Peyer's patch (tissue), 4 donors: ENCODE measurements around the gene PIGR.

Experiments used
- POLR2A ChIP-seq, 2 donors: fragments of 450-650 bp; IDR thresholded peaks; one replicate each; pipeline ENCODE4 v1.5.1; 2017; ENCODE audit warnings: antibody characterized with exemption in 2 of 2, mild to moderate bottlenecking in 2 of 2, moderate library complexity in 2 of 2
- TF ChIP-seq, protein P1 (sequence below), 6 experiments: fragments of 450-650 bp in 4 of 6; fragments of 200-600 bp in 2 of 6; sonication (generic) in 1 of 6; IDR thresholded peaks; one replicate each; pipeline ENCODE4 v1.5.1; 2017 to 2019; ENCODE audit warnings: antibody characterized with exemption in 6 of 6, mild to moderate bottlenecking in 3 of 6, moderate library complexity in 1 of 6

DNA sequence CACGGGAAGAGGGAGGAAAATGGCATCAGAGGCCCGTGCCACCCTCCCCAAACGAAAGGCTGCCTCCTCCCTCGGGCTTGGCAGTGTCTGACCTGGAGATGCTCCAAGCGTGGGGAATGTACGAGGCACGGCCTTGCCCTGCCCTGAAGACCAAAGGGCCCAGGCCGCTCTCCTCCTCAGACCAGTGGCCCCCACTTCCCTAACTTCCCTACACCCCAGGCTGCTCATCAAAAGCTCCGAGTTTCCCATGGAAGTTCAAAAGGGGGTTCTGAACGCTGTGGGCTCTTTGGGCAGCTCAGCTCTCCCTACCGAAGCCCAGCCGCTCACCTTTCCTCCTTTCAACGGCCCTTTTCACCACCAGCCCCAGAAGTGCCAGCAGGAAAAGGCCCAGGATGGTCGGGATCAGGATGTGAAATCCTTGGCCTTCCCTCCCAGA is 36.4 kb downstream of the PIGR start:
- TF ChIP-seq, protein P1, sequence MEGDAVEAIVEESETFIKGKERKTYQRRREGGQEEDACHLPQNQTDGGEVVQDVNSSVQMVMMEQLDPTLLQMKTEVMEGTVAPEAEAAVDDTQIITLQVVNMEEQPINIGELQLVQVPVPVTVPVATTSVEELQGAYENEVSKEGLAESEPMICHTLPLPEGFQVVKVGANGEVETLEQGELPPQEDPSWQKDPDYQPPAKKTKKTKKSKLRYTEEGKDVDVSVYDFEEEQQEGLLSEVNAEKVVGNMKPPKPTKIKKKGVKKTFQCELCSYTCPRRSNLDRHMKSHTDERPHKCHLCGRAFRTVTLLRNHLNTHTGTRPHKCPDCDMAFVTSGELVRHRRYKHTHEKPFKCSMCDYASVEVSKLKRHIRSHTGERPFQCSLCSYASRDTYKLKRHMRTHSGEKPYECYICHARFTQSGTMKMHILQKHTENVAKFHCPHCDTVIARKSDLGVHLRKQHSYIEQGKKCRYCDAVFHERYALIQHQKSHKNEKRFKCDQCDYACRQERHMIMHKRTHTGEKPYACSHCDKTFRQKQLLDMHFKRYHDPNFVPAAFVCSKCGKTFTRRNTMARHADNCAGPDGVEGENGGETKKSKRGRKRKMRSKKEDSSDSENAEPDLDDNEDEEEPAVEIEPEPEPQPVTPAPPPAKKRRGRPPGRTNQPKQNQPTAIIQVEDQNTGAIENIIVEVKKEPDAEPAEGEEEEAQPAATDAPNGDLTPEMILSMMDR (IDR thresholded peaks at IDR 0.05) = no peak
- TF ChIP-seq POLR2A (IDR thresholded peaks at IDR 0.05) = no peak
